K562 treated with DMSO at 1 percent for 48 hours (cell line): Measurements from ENCODE around the gene AMPD3. TPM values are rescaled to one million over a fixed set of nuclear protein-coding genes. Genes with fewer than 3 reads are reported as not detected.

Experiments used
- total RNA-seq: library from RNA; unstranded; fragments of 300-600 nt; gene quantifications from 2 replicates; pipeline ENCODE4 v1.2.3, GENCODE V29; 2022; ENCODE audit warnings: low replicate concordance; ENCODE audit errors: extremely low read depth

The AMPD3 gene
- not detected in 2 replicates for total RNA-seq

DNA sequence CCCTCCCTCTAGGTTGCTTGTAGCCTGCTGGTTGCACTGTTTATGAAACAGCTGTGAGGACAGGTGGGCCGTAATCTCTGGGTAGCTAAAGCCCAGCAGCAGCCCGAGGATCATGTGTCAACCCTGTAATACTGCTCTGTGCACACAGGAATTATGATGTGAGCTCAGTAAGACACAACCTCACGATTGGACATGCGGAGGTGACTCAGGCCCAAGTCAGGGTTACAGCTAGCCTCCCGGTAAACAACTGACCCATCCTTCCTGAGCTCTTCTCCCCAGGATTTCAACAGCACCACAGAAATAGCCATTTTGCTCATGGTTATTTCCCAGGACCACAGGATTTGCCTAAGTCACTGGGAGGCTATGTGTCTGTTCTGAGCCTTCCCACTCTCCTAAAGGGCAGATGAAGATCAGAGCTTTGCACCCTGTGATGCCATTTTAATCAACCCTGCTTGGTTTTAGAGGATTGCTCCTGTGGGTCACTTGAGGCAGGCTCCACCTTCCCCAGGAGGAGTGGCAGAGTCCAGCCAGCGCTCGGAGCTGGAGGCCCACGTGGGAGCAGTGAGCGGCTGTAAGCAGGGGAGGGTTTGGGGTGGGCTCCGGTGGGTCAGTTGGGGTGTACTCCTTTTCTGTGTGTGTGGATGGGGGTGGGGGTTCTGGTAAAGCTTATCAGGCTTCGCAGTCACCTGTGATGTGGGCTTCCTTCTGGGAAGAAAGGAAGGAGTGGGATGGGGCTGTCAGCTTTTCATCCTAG lies at the start of gene AMPD3:
TSS of gene AMPD3 (plus strand) at position 387 of the 754 bp plus-strand sequence. CDS start 6,256 bp downstream, outside the sequence.

DNA sequence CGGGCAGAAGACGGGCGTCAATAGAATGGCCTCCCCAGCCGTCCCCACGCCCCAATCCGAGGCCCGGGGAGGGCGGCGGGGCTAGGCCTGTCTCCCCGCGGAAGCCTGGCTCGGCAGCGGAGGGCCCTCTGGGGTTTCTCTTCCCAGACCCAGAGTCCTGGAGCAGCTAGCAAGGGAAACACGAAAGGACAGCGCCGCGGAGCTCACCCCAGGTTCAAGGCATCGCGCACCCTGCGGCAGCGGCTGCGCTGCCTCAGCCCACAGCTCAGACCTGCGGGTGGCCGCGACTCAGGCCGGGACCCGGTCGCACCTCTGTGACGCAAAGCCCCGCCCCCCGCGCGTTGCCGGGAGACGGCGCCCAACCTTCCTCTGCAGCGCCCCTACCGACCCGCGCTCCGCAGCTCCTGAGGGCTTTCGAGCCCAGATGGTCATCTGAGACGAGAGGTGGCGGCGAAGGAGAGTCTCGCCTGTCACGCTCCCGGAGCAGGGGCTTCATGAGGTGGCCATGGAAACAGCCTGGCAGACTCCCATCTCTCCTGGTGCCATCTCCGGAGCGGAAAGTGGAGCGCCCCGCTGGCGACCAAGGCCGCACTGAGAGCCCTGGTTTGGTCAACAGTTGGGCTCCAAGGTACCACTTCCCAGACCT lies 86.0 kb downstream of the AMPD3 start, which contains the start of gene RNF141:
TSS of gene RNF141 (minus strand) at position 273 of the 646 bp plus-strand sequence. CDS start 7,029 bp downstream, outside the sequence.

Other genes starting within 250 kb of the AMPD3 start
- not detected in 2 replicates for gene SBF2, start 161.0 kb upstream of the AMPD3 start, total RNA-seq
- not detected in 2 replicates for gene ADM, start 150.2 kb upstream of the AMPD3 start, total RNA-seq
- not detected in 2 replicates for gene RNF141, start 85.9 kb downstream of the AMPD3 start, total RNA-seq
- gene LYVE1, start 113.4 kb downstream of the AMPD3 start, total RNA-seq: not detected in 2 replicates
- not detected in 2 replicates for gene IRAG1, start 238.5 kb downstream of the AMPD3 start, total RNA-seq